IPS-20b (cell line): Measurements from ENCODE around the gene PDZRN3.

Experiments used
- H3K27ac ChIP-seq: one replicate; pipeline ENCODE4 v1.5.1; 2013; ENCODE audit warnings: low read length
- H3K27me3 ChIP-seq: 2 replicates; pipeline ENCODE4 v1.6.1; 2013; ENCODE audit warnings: mild to moderate bottlenecking, low read length, inconsistent platforms; ENCODE audit not compliant: insufficient read depth
- H3K36me3 ChIP-seq: 2 replicates; pipeline ENCODE4 v1.6.1; 2013; ENCODE audit warnings: low read depth, mild to moderate bottlenecking, inconsistent platforms, low read length, moderate library complexity; ENCODE audit not compliant: insufficient read depth
- H3K4me1 ChIP-seq: 2 replicates; pipeline ENCODE4 v1.6.1; 2013; ENCODE audit warnings: mild to moderate bottlenecking, control low read depth, inconsistent platforms, low read length, moderate library complexity; ENCODE audit not compliant: insufficient read depth
- H3K4me3 ChIP-seq: 2 replicates; pipeline ENCODE4 v1.5.1; 2013; ENCODE audit warnings: mild to moderate bottlenecking, low read length, inconsistent platforms
- H3K9ac ChIP-seq: 2 replicates; pipeline ENCODE4 v1.6.1; 2013; ENCODE audit warnings: low read depth, mild to moderate bottlenecking, inconsistent platforms, low read length, moderate library complexity
- H3K9me3 ChIP-seq: 2 replicates; pipeline ENCODE4 v1.6.1; 2013; ENCODE audit warnings: mild to moderate bottlenecking, low read depth, low read length, inconsistent platforms; ENCODE audit not compliant: insufficient read depth

Gene PDZRN3

GRCh38 chr3:73536336-73536895 is 88.3 kb downstream of the PDZRN3 start:
- H3K27ac ChIP-seq = no peak overlapping the region
- H3K9me3 ChIP-seq = no peaks in the 10 kb centered on the region
- H3K9ac ChIP-seq = no peak overlapping the region
- H3K4me3 ChIP-seq = no peak overlapping the region
- no peaks in the 10 kb centered on the region for H3K27me3 ChIP-seq
- no peaks in the 10 kb centered on the region for H3K36me3 ChIP-seq
- peaks cover 11% of the 10 kb centered on the region for H3K4me1 ChIP-seq

- H3K27me3 ChIP-seq = no peaks in the 10 kb centered on the region
- H3K9me3 ChIP-seq = no peaks in the 10 kb centered on the region
- no peak overlapping the region for H3K9ac ChIP-seq
- H3K4me1 ChIP-seq = peaks cover 11% of the 10 kb centered on the region
- H3K27ac ChIP-seq = no peak overlapping the region
- no peak overlapping the region for H3K4me3 ChIP-seq
- H3K36me3 ChIP-seq = no peaks in the 10 kb centered on the region
Measured at GRCh38 chr3:73535931-73536330, 88.8 kb downstream of the PDZRN3 start.

DNA sequence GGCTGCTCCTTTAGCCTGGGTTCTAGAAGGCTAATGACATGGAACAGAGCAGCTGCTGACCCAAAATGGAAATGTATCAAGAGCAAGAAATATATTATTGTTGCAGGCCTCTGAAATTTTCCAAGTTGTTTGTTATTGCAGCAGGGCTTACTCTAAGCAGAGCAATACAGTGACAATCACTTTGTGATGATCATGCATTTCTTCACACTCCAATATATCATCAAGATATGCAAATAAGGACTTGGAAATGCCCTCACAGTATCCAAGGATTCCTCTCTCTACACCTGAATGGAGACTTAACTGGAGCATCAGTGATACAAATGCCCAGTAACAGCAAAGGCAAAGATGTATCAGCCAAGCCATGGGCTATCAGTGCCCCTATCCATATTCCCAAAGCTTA is 89.6 kb downstream of the PDZRN3 start:
- no peak overlapping the region for H3K4me3 ChIP-seq
- no peaks in the 10 kb centered on the region for H3K27me3 ChIP-seq

DNA sequence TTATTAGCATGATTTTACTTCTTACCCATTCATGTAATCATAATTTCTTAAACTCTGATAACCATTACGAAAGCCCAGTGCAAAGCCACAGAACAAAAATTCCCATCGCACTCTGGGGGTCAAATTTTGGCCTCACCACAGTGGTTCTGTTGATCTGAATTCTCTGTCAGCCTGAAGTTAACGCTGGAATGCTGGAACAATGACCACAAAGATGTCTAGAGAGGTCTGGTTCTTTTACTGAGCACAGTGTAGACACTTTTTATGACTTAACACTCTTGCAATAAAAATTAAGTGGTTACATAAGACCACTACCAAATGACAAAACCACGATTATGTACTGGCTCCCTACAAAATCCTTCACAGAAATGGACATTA is 94.7 kb downstream of the PDZRN3 start:
- no peaks in the 10 kb centered on the region for H3K36me3 ChIP-seq
- no peak overlapping the region for H3K27ac ChIP-seq

More for the DNA sequence above, 89.6 kb downstream of the PDZRN3 start:
- H3K27ac ChIP-seq = no peak overlapping the region
- peaks cover 11% of the 10 kb centered on the region for H3K4me1 ChIP-seq
- H3K9ac ChIP-seq = no peak overlapping the region
- no peaks in the 10 kb centered on the region for H3K9me3 ChIP-seq
- no peaks in the 10 kb centered on the region for H3K36me3 ChIP-seq

GRCh38 chr3:73529308-73530021 is 95.3 kb downstream of the PDZRN3 start:
- no peak overlapping the region for H3K4me3 ChIP-seq
- no peaks in the 10 kb centered on the region for H3K27me3 ChIP-seq
- no peak overlapping the region for H3K27ac ChIP-seq
- peaks cover 11% of the 10 kb centered on the region for H3K4me1 ChIP-seq
- no peaks in the 10 kb centered on the region for H3K9me3 ChIP-seq
- no peak overlapping the region for H3K9ac ChIP-seq
- H3K36me3 ChIP-seq = no peaks in the 10 kb centered on the region

More for the DNA sequence above, 94.7 kb downstream of the PDZRN3 start:
- Histone ChIP-seq H3K4me1 (peaks cover 11% of the 10 kb centered on the region), H3K9me3 (no peaks in the 10 kb centered on the region), H3K9ac (no peak overlapping the region), H3K4me3 (no peak overlapping the region), H3K27me3 (no peaks in the 10 kb centered on the region)

DNA sequence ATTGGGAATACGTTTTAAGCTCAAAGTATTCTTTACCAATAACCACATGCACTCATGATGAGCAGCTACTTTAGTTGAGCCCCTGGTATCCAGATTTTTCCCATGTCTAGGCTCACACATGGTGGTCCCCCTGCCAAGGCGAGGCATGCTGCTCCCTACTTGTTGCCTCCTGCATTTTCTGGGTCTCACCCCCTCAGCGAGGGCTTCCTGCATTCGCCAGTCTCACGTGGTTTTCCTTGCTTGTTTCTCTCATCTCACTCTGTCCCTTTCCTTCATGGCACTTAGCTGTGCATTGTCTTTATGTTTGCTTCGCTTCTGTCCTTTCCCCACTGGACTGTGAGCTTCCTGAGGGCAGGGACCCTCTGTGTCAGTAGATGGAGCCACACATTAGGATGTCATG is 99.2 kb downstream of the PDZRN3 start:
- Histone ChIP-seq H3K9me3 (no peaks in the 10 kb centered on the region), H3K27ac (no peak overlapping the region), H3K4me3 (no peak overlapping the region), H3K36me3 (no peaks in the 10 kb centered on the region), H3K4me1 (no peaks in the 10 kb centered on the region), H3K9ac (no peak overlapping the region), H3K27me3 (no peaks in the 10 kb centered on the region)

GRCh38 chr3:73523661-73524060 is 101.1 kb downstream of the PDZRN3 start:
- Histone ChIP-seq H3K9ac (no peak overlapping the region), H3K27me3 (no peaks in the 10 kb centered on the region), H3K4me1 (no peaks in the 10 kb centered on the region), H3K36me3 (no peaks in the 10 kb centered on the region), H3K4me3 (no peak overlapping the region), H3K27ac (no peak overlapping the region), H3K9me3 (no peaks in the 10 kb centered on the region)

GRCh38 chr3:73521734-73522336 is 102.9 kb downstream of the PDZRN3 start:
- H3K4me3 ChIP-seq = no peak overlapping the region
- no peak overlapping the region for H3K9ac ChIP-seq
- no peak overlapping the region for H3K27ac ChIP-seq
- H3K9me3 ChIP-seq = no peaks in the 10 kb centered on the region
- no peaks in the 10 kb centered on the region for H3K36me3 ChIP-seq
- no peaks in the 10 kb centered on the region for H3K4me1 ChIP-seq
- no peaks in the 10 kb centered on the region for H3K27me3 ChIP-seq

- Histone ChIP-seq H3K4me1 (no peaks in the 10 kb centered on the region), H3K9me3 (no peaks in the 10 kb centered on the region), H3K27ac (no peak overlapping the region), H3K27me3 (no peaks in the 10 kb centered on the region), H3K4me3 (no peak overlapping the region), H3K36me3 (no peaks in the 10 kb centered on the region), H3K9ac (no peak overlapping the region)
Measured at GRCh38 chr3:73520931-73521461, 103.7 kb downstream of the PDZRN3 start.

DNA sequence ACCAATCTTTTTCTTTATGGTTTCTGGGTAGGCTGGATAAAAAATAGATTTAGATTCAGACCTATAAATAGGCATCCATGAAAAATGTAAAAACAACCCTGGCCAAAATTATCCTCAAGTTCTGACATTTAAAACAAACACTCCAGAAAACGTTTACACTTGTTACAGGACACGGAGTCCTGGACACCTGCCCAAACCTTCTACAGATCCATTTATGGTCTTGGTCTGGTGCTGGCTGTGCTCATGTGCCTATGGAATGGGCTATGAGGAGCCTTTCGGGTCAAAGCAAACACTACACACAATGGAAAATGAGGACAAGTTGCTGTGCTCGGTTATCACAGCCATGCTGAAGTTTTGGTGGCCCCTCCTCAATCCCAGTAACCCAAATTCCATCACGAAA is 108.1 kb downstream of the PDZRN3 start:
- H3K36me3 ChIP-seq = no peaks in the 10 kb centered on the region

GRCh38 chr3:73513260-73513659 is 111.5 kb downstream of the PDZRN3 start:
- H3K27ac ChIP-seq = no peak overlapping the region
- H3K27me3 ChIP-seq = peaks cover 57% of the 10 kb centered on the region

More for the DNA sequence above, 108.1 kb downstream of the PDZRN3 start:
- Histone ChIP-seq H3K4me1 (peaks cover 7% of the 10 kb centered on the region), H3K27ac (no peak overlapping the region), H3K27me3 (peaks cover 33% of the 10 kb centered on the region), H3K4me3 (no peak overlapping the region), H3K9me3 (no peaks in the 10 kb centered on the region), H3K9ac (no peak overlapping the region)

More at GRCh38 chr3:73513260-73513659, 111.5 kb downstream of the PDZRN3 start:
- H3K36me3 ChIP-seq = no peaks in the 10 kb centered on the region
- H3K9ac ChIP-seq = no peak overlapping the region
- H3K4me1 ChIP-seq = peaks cover 26% of the 10 kb centered on the region
- H3K4me3 ChIP-seq = no peak overlapping the region
- H3K9me3 ChIP-seq = no peaks in the 10 kb centered on the region
